ENCODE results near the gene ANO9.

ANO9 gene

DNA sequence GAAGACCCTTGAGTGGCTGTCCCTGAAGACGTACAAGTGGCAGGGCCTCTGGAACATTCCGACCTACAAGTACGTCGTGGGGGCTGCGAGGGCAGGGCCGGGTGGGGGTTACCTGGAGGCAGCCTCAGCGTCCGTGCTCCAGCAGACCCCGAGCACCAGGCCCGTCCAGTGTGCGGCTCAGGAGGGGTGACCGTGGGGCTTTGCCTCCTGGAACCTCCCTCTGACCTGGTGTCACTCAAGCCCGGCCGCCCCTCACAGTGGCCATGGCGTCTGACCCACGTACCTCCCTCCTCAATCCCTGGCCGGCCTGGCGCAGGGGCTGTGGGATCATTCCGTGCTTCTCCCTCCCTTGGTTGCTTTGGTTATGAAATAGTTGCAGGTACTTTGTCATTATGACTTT is 46.8 kb upstream of the ANO9 start:
- TF ChIP-seq, protein P1, sequence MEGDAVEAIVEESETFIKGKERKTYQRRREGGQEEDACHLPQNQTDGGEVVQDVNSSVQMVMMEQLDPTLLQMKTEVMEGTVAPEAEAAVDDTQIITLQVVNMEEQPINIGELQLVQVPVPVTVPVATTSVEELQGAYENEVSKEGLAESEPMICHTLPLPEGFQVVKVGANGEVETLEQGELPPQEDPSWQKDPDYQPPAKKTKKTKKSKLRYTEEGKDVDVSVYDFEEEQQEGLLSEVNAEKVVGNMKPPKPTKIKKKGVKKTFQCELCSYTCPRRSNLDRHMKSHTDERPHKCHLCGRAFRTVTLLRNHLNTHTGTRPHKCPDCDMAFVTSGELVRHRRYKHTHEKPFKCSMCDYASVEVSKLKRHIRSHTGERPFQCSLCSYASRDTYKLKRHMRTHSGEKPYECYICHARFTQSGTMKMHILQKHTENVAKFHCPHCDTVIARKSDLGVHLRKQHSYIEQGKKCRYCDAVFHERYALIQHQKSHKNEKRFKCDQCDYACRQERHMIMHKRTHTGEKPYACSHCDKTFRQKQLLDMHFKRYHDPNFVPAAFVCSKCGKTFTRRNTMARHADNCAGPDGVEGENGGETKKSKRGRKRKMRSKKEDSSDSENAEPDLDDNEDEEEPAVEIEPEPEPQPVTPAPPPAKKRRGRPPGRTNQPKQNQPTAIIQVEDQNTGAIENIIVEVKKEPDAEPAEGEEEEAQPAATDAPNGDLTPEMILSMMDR (IDR thresholded peaks at IDR 0.05), result no peak

DNA sequence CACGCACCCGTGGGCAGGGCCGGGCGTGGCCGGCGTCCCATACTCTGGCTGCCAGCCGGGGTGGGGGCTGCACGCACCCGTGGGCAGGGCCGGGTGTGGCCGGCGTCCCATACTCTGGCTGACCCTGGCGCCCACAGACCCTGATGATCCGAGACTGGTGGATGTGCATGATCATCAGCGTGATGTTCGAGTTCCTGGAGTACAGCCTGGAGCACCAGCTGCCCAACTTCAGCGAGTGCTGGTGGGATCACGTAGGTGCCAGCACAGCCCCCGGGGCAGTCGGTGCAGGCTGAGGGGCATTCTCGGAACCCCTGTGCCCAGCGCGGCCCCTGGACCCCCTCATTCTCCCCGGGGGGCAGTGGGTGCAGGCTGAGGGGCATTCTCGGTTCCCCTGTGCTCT is 46.3 kb upstream of the ANO9 start:
- TF ChIP-seq, protein P1 (IDR thresholded peaks at IDR 0.05), result no peak

DNA sequence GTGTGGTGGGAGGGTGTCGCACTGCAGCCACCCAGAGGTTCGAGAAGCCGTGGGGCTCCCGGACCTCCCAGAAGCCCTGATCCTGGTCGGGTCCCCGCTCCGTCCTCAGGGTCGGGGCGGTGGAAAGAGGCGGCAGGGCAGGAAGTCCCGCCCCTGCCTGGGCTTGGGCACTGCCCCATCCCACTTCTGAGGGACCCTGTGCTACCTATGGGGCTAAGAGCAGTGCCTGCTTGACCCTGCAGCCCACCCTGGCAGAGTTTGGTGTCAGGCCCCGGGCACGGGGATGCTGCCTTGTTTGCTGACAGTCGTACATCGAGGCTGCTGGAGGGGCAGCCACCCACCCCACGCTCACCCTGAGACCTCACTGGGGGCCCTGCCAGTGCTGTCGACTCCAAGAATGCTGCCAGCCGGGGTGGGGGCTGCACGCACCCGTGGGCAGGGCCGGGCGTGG is 45.8 kb upstream of the ANO9 start:
- TF ChIP-seq, protein P1 (IDR thresholded peaks at IDR 0.05), result no peak

DNA sequence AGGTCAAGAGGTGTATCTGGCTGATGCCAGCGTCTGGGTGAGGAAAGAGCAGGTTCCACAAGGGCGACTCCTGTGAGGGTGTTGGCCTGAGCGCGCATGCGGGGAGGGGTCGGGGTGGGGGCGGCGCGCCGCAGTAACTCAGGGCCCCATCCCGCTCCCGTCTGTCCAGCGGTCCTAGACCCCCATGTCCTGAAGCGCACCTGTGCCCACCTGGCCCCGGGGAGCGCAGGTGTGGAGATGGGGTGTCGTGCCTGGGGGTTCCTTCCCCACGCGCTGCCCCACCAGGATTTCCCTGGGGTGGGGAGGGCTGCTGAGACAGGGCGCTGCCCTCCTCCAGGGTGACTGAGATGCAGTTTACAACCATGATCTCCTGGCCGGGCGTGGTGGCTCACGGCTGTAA is 44.4 kb upstream of the ANO9 start:
- TF ChIP-seq, protein P1 (IDR thresholded peaks at IDR 0.05), result no peak

DNA sequence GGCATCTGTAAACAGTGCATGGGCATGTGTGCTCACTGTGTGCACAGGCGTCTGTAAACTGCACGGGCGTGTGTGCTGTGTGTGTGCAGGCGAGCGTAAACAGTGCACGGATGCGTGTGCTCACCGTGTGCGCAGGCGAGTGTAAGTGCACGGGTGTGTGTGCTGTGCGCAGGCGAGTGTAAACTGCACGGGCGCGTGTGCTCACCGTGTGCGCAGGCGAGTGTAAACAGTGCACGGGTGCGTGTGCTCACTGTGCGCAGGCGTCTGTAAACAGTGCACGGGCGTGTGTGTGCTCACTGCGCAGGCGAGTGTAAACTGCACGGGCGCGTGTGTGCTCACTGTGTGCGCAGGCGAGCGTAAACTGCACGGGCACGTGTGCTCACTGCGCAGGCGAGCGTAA is 42.8 kb upstream of the ANO9 start:
- TF ChIP-seq, protein P1 (IDR thresholded peaks at IDR 0.05), result no peak

DNA sequence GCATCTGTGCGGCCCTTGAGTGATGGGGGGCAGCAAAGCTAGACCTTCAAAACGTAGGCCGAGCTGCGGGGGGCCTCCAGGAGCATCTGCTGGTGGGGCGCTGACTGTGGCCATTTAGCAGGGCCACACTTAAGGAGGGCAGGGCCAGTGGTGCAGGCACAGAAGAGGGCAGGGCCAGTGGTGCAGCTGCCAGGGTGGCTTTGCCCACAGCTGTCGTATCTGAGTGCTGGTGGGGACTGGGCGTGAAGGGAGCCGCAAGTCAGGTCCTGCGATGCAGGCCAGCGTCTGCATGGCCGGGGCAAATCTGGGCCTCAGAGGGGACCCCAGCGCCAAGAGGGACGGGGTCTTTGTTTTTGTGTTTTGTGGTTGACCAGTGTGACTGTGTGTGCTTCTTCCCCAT is 37.5 kb upstream of the ANO9 start:
- TF ChIP-seq, protein P1 (IDR thresholded peaks at IDR 0.05), result no peak

DNA sequence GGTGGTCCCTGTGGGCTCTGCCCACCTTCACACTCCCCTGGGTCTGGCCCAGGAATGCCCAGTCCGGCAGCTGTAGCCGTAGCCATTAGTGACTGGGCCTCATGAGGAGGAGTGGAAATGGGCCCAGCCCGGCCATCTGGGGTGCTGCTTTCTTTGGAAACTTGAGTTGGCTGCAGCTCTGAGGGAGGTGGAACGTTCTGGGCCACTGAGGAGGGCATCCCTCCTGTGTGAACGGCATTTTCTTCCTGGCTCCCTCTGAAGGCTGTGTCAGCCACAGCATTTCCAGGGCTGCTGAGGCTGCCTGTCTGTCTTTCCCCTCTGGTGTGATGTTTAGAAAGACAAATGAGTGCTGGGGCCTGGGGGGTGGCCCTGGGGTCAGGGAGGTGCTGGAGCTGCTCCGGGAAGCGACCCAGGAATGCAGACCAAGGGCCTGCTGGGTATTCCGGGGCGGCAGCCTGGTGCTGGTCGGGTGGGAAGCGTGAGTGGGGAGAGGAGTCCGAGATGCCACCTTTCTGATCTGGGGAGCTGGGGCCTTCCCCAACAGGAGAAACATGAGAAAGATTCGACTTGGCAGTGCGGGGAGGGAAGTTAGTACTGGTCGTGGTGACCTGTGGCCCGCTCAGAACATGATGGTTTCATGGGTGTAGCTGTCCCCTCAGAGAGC is 35.4 kb upstream of the ANO9 start:
- TF ChIP-seq, protein P1 (IDR thresholded peaks at IDR 0.05), result no peak

DNA sequence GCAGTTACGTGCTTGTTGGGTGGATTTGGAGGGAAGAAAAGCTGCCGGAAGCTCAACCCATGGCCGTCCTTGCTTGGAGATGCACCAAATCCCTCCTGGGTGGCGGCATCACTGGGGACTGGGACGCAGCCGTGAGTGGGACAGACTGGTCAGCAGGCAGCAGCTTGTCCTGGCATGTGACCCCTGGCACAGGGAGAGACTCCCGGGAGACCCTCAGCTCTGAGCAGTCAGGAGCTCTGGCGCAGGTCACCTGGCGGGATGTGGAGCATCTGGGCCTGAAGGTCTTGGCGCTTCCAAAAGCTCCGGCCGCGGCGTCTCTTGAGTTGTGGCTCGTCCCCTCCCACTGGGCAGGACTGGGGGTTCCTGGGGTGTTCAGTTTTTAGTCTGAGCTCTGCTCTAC is 34.6 kb upstream of the ANO9 start:
- TF ChIP-seq, protein P1 (IDR thresholded peaks at IDR 0.05), result no peak
